ENCODE results near the gene NUDC. TPM values are rescaled to one million over a fixed set of nuclear protein-coding genes. Genes with fewer than 3 reads are reported as not detected.
"Not testable (repeated sequence)": the region's sequence is repeated elsewhere in the genome, so short reads cannot be mapped to it uniquely, and the experiment has no call there.

The NUDC gene
- total and polyA plus RNA-seq, 9 of the 15 experiments (the other 6 are each of a cell fraction or from before 2014, with no cell fraction given): 9.8 to 234 (median 149) TPM

GRCh38 chr1:26946270-26946669, 24.7 kb downstream of the NUDC start:
- Histone ChIP-seq H3K36me3 (ENCODE audit: control insufficient read depth, insufficient read depth, low read length) (peaks cover 58% of the 10 kb centered on the region), H2AFZ (ENCODE audit: low read depth, low read length) (no peak overlapping the region), H3K79me2 (ENCODE audit: control insufficient read depth, insufficient read depth, low read length) (no peaks in the 10 kb centered on the region), H4K20me1 (replicated peaks; ENCODE audit: control insufficient read depth, insufficient read depth, low read length) (no peaks in the 10 kb centered on the region), H3K9ac (ENCODE audit: insufficient read depth in 1 of 2, low read depth in 2 of 2, low read length in 2 of 2) (no peak overlapping the region), H3K9me1 (ENCODE audit: control insufficient read depth, insufficient read depth, low read length) (peaks cover under 1% of the 10 kb centered on the region), H3K27me3 (ENCODE audit: control insufficient read depth in 2 of 2, insufficient read depth in 2 of 2, low read length in 2 of 2) (no peaks in the 10 kb centered on the region), H3K27ac (ENCODE audit: extremely low read depth, low read depth, low read length) (no peak overlapping the region), H3K4me2 (ENCODE audit: insufficient read depth, low read length) (no peak overlapping the region), H3K4me1 (replicated peaks in 1 of 2; ENCODE audit: control insufficient read depth in 2 of 2, insufficient read depth in 2 of 2, low read length in 2 of 2) (peaks cover 12 to 16% of the 10 kb centered on the region in 2 experiments; a peak in 4 of 5 replicates), H3K9me3 (replicated peaks; ENCODE audit: control insufficient read depth, insufficient read depth, low read depth, low read length) (no peaks in the 10 kb centered on the region; the same call in 1 of the 2 replicates), H3K4me3 (no peak overlapping the region)
- ChIA-PET POLR2A (interaction anchor here (1.1 to 2.7 kb wide), 3 partner anchors 8 to 12 kb away, joined by 4 to 12 read pairs (median 9); no protein-coding TSS in a partner anchor), CTCF (ENCODE audit: low intra/inter-chr PET ratio) (no interaction called here)
- in situ Hi-C loops (cut with MboI) (no loop called here), intact Hi-C loops (cut with micrococcal nuclease) (no loop called here)
- DNase-seq (ENCODE audit: extremely low read depth in 1 of 4, low spot score in 3 of 4) (no peak), FAIRE-seq (no peak), ATAC-seq (no peak)
- no TSS peak for BruUV-seq (replicated peaks)
- TF ChIP-seq CHD4 (IDR thresholded peaks at IDR 0.05; ENCODE audit: insufficient read depth, insufficient replicate concordance, low read depth, low read length, poor library complexity, severe bottlenecking): no peak
- no peak for TF ChIP-seq SP1 (CRISPR knock-in tag; IDR thresholded peaks at IDR 0.05)
- no peak for TF ChIP-seq FOXM1 (IDR thresholded peaks at IDR 0.05; ENCODE audit: low read depth)
- TF ChIP-seq FOXM1 (CRISPR knock-in tag; IDR thresholded peaks at IDR 0.05; ENCODE audit: low read depth): no peak
- no peak for TF ChIP-seq NCOA4 (IDR thresholded peaks at IDR 0.05; ENCODE audit: partially characterized antibody)
- no peak for TF ChIP-seq BCOR (IDR thresholded peaks at IDR 0.05)
- no peak for TF ChIP-seq HOXB6 (CRISPR knock-in tag; IDR thresholded peaks at IDR 0.05; ENCODE audit: borderline replicate concordance)
- TF ChIP-seq MEF2A (IDR thresholded peaks at IDR 0.05; ENCODE audit: control insufficient read depth, low read depth, low read length): no peak
- 0 out of 2 replicates have a peak, but pooled peaks have one; percentile 5 for TF ChIP-seq NFIC (IDR thresholded peaks at IDR 0.05)
- no peak for TF ChIP-seq KLF16 (IDR thresholded peaks at IDR 0.05)
- 90% methylated on average over 4 of the region's 4 CpGs for WGBS (ENCODE audit: insufficient coverage, low coverage, missing lambda C conversion rate)

DNA sequence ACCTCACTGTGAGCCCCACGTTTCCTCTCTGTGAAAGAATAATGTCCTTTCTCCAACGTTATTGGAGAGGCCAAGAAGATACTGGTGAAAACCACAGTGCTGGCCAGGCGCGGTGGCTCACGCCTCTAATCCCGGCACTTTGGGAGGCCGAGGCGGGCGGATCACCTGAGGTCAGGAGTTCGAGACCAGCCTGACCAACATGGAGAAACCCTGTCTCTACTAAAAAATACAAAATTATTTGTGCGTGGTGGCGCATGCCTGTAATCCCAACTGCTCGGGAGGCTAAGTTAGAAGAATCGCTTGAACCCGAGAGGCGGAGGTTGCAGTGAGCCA, 27.1 kb downstream of the NUDC start:
- ATAC-seq; FAIRE-seq; CTCF ChIA-PET (ENCODE audit: low intra/inter-chr PET ratio); BruUV-seq (replicated peaks); intact Hi-C loops (cut with micrococcal nuclease); H2AFZ ChIP-seq (ENCODE audit: low read depth, low read length); in situ Hi-C loops (cut with MboI); DNase-seq (ENCODE audit: extremely low read depth in 1 of 4, low spot score in 3 of 4); H3K79me2 ChIP-seq (ENCODE audit: control insufficient read depth, insufficient read depth, low read length); H3K4me3 ChIP-seq; H3K9me3 ChIP-seq (replicated peaks; ENCODE audit: control insufficient read depth, insufficient read depth, low read depth, low read length); POLR2A ChIA-PET; H3K27me3 ChIP-seq (ENCODE audit: control insufficient read depth in 2 of 2, insufficient read depth in 2 of 2, low read length in 2 of 2); H3K27ac ChIP-seq (ENCODE audit: extremely low read depth, low read depth, low read length); H4K20me1 ChIP-seq (replicated peaks; ENCODE audit: control insufficient read depth, insufficient read depth, low read length); H3K9me1 ChIP-seq (ENCODE audit: control insufficient read depth, insufficient read depth, low read length); H3K4me2 ChIP-seq (ENCODE audit: insufficient read depth, low read length): not testable (repeated sequence)
- peaks cover 22 to 30% of the 10 kb centered on the region in 2 experiments; a peak in 4 of 5 replicates for H3K4me1 ChIP-seq (replicated peaks in 1 of 2; ENCODE audit: control insufficient read depth in 2 of 2, insufficient read depth in 2 of 2, low read length in 2 of 2)
- peaks cover 35% of the 10 kb centered on the region; the same call in 2 of the 3 replicates for H3K36me3 ChIP-seq (ENCODE audit: control insufficient read depth, insufficient read depth, low read length)
- WGBS (ENCODE audit: insufficient coverage, low coverage, missing lambda C conversion rate): 73% methylated on average over 16 of the region's 16 CpGs
- H3K9ac ChIP-seq (ENCODE audit: insufficient read depth in 1 of 2, low read depth in 2 of 2, low read length in 2 of 2): peak overlapping the region in 1 of 2 experiments; percentile 27; a peak in 1 of 4 replicates
